Stimulated activated naive CD8-positive, alpha-beta T cell treated with anti-CD3 and anti-CD28 coated beads, Interleukin-15, amount 100 ng/mL, for 72 hours (primary cell): Measurements from ENCODE around the gene ZNF827.

ENCODE experiments used
- ATAC-seq: fragments of 150-1000 bp; cut with Tn5 transposase; 2 replicates; pipeline ENCODE4 v1.10.0; 2021; ENCODE audit warnings: mild to moderate bottlenecking, moderate library complexity
- DNase-seq, 2 donors: peaks; one replicate each; pipeline ENCODE4 v3.0.0; 2021 to 2022
- H3K27ac Mint-ChIP-seq, 2 donors: one replicate each; pipeline ENCODE4 v1.8.0; 2022; ENCODE audit warnings: mild to moderate bottlenecking in 2 of 2, mixed read lengths in 2 of 2, moderate library complexity in 2 of 2
- H3K27me3 Mint-ChIP-seq: one replicate; pipeline ENCODE4 v1.8.0; 2022; ENCODE audit warnings: mixed read lengths
- H3K4me1 Mint-ChIP-seq: one replicate; pipeline ENCODE4 v1.8.0; 2022; ENCODE audit warnings: mild to moderate bottlenecking, mixed read lengths
- H3K4me3 Mint-ChIP-seq, 2 donors: one replicate each; pipeline ENCODE4 v1.8.0; 2022; ENCODE audit warnings: mild to moderate bottlenecking in 2 of 2, mixed read lengths in 2 of 2, moderate library complexity in 1 of 2
- H3K9me3 Mint-ChIP-seq, 2 donors: one replicate each; pipeline ENCODE4 v1.8.0; 2022; ENCODE audit warnings: mixed read lengths in 2 of 2

ZNF827 gene

DNA sequence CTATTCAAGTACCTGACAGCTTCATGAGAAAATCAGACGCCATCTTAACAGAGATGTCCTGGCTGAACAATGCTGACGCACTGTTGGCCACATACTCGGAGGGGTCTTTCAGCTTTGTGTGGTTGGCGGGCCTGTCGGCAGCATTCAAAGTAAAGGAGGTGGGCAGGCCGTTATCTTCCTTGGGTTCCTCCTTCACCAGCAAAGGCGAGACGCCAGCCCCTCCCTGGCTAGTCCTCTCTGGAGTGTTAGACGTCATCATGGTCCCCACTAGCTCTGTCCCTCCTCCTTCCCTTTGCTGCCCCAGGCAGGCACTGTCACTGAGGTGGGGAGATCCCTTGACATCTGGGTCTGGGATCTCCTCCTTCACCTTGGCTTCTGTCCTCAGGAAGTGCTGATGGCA, 53.0 kb downstream of the ZNF827 start:
- DNase-seq (no peak), ATAC-seq (no peak)
- H3K4me3 Mint-ChIP-seq, result no peak overlapping the region
- H3K4me1 Mint-ChIP-seq, result peaks cover 52% of the 10 kb centered on the region
- H3K9me3 Mint-ChIP-seq, result no peaks in the 10 kb centered on the region
- no peaks in the 10 kb centered on the region for H3K27me3 Mint-ChIP-seq
- peak overlapping the region in 1 of 2 donors; percentile 24 for H3K27ac Mint-ChIP-seq

DNA sequence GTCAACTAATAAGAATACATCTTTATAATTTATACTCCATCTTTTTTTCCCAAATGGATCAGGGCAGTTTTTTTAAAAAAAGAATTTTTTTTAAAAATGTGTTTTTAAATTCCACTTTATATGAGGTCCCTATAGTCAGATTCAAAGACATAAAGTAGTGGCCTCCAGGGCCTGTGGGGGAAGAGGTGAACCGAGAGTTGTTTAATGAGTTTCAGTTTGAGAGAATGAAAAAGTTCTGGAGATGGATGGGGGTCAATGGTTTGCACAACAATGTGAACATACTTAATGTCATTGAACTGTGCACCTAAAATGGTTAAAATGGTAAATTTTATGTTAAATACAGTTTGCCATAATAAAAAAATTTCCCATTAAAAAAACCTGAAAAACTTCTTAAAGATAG, 53.8 kb downstream of the ZNF827 start:
- DNase-seq (no peak), ATAC-seq (no peak)
- H3K9me3 Mint-ChIP-seq, result no peaks in the 10 kb centered on the region
- peaks cover 57% of the 10 kb centered on the region for H3K4me1 Mint-ChIP-seq
- H3K4me3 Mint-ChIP-seq, result no peak overlapping the region
- no peaks in the 10 kb centered on the region for H3K27me3 Mint-ChIP-seq
- H3K27ac Mint-ChIP-seq, result no peak overlapping the region

- H3K4me1 Mint-ChIP-seq, result peaks cover 57% of the 10 kb centered on the region
- DNase-seq (no peak), ATAC-seq (no peak)
- no peak overlapping the region for H3K27ac Mint-ChIP-seq
- no peak overlapping the region for H3K4me3 Mint-ChIP-seq
- no peaks in the 10 kb centered on the region for H3K27me3 Mint-ChIP-seq
- no peaks in the 10 kb centered on the region for H3K9me3 Mint-ChIP-seq
Measured at GRCh38 chr4:145883101-145883694, 55.4 kb downstream of the ZNF827 start.

DNA sequence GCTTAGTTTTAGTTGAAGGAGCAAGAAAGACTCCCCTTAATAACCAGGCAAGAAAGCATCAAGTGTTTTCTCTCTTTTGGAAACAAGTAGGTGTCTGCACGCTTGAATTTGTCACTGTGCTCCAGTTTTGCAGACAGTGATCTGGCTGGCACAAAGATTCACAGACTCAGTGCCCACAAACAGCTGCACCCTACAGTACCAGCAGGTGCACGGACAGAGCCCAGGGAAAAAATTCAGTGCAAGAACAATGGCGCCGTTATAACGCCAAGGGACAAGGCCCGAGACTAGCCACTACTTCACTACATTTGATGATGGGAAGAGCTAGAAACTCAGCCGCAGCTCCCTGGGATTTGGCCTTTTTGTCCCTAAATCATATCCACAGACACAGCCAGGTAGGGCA, 56.0 kb downstream of the ZNF827 start:
- no peak for ATAC-seq
- H3K27me3 Mint-ChIP-seq, result no peaks in the 10 kb centered on the region
- no peaks in the 10 kb centered on the region for H3K9me3 Mint-ChIP-seq
- peaks cover 57% of the 10 kb centered on the region for H3K4me1 Mint-ChIP-seq
- H3K27ac Mint-ChIP-seq, result no peak overlapping the region
- H3K4me3 Mint-ChIP-seq, result no peak overlapping the region
- no peak for DNase-seq

DNA sequence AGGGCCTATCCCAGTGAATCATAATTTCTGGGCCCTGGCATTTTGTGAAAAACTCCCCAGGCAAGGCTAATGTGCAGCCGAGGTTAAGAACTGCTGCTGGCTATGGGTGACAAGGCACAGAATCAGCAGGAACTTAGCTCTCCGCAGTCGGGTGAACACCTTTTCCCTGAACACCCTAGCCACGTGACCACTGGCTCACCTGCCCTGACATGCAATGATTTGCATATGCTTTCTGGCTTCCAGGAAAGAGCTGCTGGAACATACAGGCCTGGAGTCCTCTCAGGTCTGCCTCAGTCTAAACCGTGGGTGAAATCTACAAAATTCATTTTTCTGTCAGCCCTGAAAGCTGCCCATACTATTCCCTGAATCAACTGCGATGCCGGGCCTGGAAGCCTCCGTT, 56.6 kb downstream of the ZNF827 start:
- H3K27ac Mint-ChIP-seq, result no peak overlapping the region

DNA sequence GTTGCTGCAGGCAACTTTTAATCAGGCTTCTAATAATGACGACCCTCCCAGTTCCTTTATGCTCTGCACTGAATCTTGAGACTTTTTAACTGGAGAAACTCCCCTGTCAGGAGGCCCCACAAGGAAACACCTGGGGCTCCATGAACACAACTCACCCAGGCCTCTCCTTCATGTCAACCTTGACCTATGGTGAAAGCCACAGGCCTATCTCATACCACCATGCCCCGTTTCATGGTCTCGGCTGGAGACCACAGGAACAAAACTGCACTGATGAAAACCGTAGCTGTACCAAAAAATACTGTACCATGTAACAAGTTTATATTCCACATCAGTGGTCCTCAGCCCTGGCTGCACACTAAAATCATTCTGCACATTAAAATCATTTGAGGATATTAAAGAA, 57.0 kb downstream of the ZNF827 start:
- no peaks in the 10 kb centered on the region for H3K9me3 Mint-ChIP-seq
- no peak overlapping the region for H3K27ac Mint-ChIP-seq
- H3K4me3 Mint-ChIP-seq, result no peak overlapping the region
- DNase-seq (no peak), ATAC-seq (no peak)
- H3K4me1 Mint-ChIP-seq, result peaks cover 57% of the 10 kb centered on the region
- H3K27me3 Mint-ChIP-seq, result no peaks in the 10 kb centered on the region

More for the DNA sequence above, 56.6 kb downstream of the ZNF827 start:
- ATAC-seq, result no peak
- DNase-seq, result no peak
- peaks cover 57% of the 10 kb centered on the region for H3K4me1 Mint-ChIP-seq
- no peaks in the 10 kb centered on the region for H3K9me3 Mint-ChIP-seq
- no peak overlapping the region for H3K4me3 Mint-ChIP-seq
- H3K27me3 Mint-ChIP-seq, result no peaks in the 10 kb centered on the region

DNA sequence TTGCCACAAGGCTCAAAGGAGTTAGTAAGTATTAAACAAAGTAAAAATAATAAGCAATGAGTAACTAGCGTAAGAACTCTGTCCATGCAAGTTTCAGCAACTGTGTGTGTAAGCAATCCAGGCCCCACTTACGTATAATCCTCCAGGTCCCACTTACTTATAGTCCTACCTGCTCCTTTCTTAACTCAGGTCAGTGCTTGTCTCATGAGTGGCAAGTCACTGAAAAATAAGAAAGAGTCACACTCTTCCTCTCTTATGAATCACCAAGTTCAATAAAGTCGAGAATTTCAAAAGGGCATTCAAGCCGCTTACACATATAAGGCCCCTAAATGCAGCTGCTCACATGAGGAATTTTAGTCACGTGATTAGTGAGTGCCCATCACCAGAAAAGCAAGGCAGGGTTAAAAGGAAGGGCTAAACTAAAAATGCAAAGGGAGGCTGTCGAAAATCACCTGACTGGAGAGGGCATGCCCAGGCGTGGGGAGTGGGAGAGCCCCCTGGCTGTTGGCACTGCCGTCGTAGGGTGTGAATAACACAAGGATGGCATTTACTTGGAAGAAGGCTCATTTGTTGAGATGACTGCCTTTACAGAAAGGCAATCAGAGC, 58.2 kb downstream of the ZNF827 start:
- Mint-ChIP-seq H3K9me3 (no peaks in the 10 kb centered on the region), H3K27ac (no peak overlapping the region), H3K4me1 (peaks cover 49% of the 10 kb centered on the region), H3K4me3 (no peak overlapping the region), H3K27me3 (no peaks in the 10 kb centered on the region)
- DNase-seq (no peak), ATAC-seq (no peak)

- no peak overlapping the region for H3K4me3 Mint-ChIP-seq
- H3K27me3 Mint-ChIP-seq, result no peaks in the 10 kb centered on the region
- peaks cover 44% of the 10 kb centered on the region for H3K4me1 Mint-ChIP-seq
- H3K27ac Mint-ChIP-seq, result no peak overlapping the region
- ATAC-seq (no peak), DNase-seq (no peak)
- H3K9me3 Mint-ChIP-seq, result no peaks in the 10 kb centered on the region
Measured at GRCh38 chr4:145879598-145879997, 59.0 kb downstream of the ZNF827 start.

DNA sequence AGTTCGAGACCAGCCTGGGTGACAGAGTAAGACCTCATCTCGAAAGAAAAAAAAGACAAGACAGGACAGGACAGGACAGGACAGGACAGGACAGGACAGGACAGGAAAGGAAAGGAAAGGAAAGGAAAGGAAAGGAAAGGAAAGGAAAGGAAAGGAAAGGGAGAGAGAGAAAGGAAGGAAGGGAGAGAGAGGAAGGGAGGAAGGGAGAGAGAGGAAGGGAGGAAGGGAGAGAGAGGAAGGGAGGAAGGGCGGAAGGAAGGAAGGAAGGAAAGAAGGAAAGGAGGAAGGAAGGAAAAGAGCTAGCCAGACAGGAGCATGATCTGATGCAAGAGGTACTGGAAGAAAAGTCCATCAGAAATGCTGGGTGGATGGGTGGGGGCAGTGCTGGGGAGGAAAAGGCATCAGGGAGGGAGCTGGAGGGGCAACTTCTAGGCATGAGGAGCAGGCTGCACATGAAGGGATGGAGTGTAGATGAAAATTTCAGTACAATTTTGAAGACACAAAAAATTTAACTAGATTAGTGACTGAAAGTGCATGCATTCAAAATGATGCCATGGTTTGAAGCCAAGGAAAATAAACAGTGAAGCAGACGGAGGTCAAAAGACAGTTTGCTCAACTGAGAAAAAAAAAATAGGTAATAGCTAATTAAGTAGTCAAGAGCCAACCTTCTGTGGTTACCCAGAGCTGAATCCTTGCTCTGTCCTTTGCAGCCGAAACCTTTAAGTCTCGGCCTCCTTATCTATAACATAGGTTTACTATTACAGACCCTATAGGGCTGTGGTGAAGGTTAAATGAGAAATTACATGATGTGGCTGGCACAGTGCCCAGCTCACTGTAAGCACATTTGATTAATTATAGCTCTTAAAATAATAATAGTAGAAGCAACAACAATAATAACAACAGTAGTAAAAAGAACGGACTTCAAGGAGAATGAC, 59.9 kb downstream of the ZNF827 start:
- DNase-seq, result no peak
- H3K4me1 Mint-ChIP-seq, result peaks cover 36% of the 10 kb centered on the region
- no peak for ATAC-seq
- no peaks in the 10 kb centered on the region for H3K27me3 Mint-ChIP-seq
- H3K9me3 Mint-ChIP-seq, result no peaks in the 10 kb centered on the region
- peak overlapping the region in 1 of 2 donors; percentile 89 for H3K27ac Mint-ChIP-seq
- no peak overlapping the region for H3K4me3 Mint-ChIP-seq

- H3K27me3 Mint-ChIP-seq, result no peaks in the 10 kb centered on the region
- peaks cover 23% of the 10 kb centered on the region for H3K4me1 Mint-ChIP-seq
- H3K9me3 Mint-ChIP-seq, result no peaks in the 10 kb centered on the region
- DNase-seq (no peak), ATAC-seq (no peak)
- no peak overlapping the region for H3K27ac Mint-ChIP-seq
- H3K4me3 Mint-ChIP-seq, result no peak overlapping the region
Measured at GRCh38 chr4:145876531-145877180, 62.0 kb downstream of the ZNF827 start.

DNA sequence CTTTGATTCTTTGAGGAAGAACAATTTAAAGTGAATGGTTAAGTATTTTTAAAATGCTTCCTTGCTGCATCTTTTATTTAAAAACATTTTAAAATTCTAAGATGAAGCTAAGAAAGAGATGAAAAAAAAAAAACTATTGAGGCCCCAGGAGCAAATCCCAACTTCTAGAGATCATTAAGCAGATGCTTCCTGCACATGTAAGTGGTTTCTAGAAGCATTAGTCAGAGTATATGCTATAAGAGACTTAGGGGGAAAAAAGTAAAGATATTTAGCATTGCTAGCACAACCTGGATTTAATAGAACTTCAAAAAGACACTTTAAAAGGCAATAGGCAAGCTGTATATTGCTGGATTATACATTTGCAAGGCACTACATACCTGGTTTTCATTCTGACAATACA, 64.7 kb downstream of the ZNF827 start:
- Mint-ChIP-seq H3K27ac (peak overlapping the region in 1 of 2 donors; percentile 48), H3K4me3 (no peak overlapping the region), H3K27me3 (no peaks in the 10 kb centered on the region), H3K9me3 (no peaks in the 10 kb centered on the region), H3K4me1 (peaks cover 31% of the 10 kb centered on the region)
- no peak for ATAC-seq
- no peak for DNase-seq

- DNase-seq, result no peak
- Mint-ChIP-seq H3K9me3 (no peaks in the 10 kb centered on the region), H3K27ac (no peak overlapping the region), H3K4me3 (no peak overlapping the region), H3K27me3 (no peaks in the 10 kb centered on the region), H3K4me1 (peaks cover 38% of the 10 kb centered on the region)
- ATAC-seq, result no peak
Measured at GRCh38 chr4:145871209-145871608, 67.4 kb downstream of the ZNF827 start.

DNA sequence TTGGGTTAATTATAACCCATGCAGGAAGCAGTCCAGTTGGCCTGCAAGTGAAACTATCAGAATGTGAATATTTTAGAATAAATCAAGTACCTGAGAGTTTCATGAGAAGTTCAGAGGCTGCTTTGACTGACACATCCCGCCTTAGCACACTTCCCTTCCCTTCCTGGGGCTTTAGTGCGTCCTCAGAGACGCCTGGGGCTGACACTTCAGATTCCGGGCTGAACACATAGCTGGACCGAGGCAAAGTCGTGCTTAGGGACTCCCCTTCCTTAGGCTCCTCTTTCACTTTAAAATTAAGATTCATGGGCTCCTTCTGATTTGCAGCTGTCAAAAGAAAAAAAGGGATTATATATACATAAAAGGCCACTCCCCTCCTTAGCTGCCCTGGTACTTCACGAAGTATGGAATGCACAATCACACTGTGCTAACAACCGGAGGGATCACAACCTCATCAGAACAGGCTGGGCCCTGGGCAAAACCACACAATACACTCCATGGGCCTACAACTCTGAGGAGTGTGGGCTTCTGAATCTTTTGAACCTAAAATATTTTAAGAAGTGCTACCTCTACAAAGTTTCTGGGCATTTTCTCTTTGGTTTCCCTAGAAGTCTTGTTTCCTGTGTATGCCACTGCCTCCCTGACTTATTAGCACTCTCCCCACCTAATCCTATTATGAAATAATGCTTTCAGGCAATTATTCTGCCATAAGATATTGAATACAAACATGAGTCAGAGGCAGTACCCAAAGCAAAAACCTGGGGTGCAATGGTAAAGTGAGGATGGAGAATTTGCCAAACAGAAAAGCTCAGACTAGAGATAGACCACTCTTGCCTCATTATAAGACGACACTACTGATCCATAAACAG, 68.2 kb downstream of the ZNF827 start:
- DNase-seq (no peak), ATAC-seq (no peak)
- H3K4me3 Mint-ChIP-seq, result no peak overlapping the region

GRCh38 chr4:145868637-145869409, 69.8 kb downstream of the ZNF827 start:
- peak overlapping the region; percentile 19 to 74 for H3K27ac Mint-ChIP-seq
- no peaks in the 10 kb centered on the region for H3K9me3 Mint-ChIP-seq
- peak; percentile 60 for ATAC-seq
- no peak overlapping the region for H3K4me3 Mint-ChIP-seq
- no peaks in the 10 kb centered on the region for H3K27me3 Mint-ChIP-seq
- no peak for DNase-seq
- peaks cover 45% of the 10 kb centered on the region for H3K4me1 Mint-ChIP-seq

More for the DNA sequence above, 68.2 kb downstream of the ZNF827 start:
- no peaks in the 10 kb centered on the region for H3K9me3 Mint-ChIP-seq
- no peaks in the 10 kb centered on the region for H3K27me3 Mint-ChIP-seq
- H3K4me1 Mint-ChIP-seq, result peaks cover 46% of the 10 kb centered on the region
- peak overlapping the region in 1 of 2 donors; percentile 81 for H3K27ac Mint-ChIP-seq
